ENCODE data around the gene CT45A5. TPM values are rescaled to one million over a fixed set of nuclear protein-coding genes. Genes with fewer than 3 reads are reported as not detected.
"Not testable (repeated sequence)": the region's sequence is repeated elsewhere in the genome, so short reads cannot be mapped to it uniquely, and the experiment has no call there.

The CT45A5 gene
- not detected for total RNA-seq
- polyA plus RNA-seq, result not detected
- long read RNA-seq, donor 1, result 0 reads
- long read RNA-seq, donor 2, result 0 reads
- long read RNA-seq, donor 3, result 0 reads

- DNase-seq; H3K4me1 ChIP-seq; H3K4me3 ChIP-seq; intact Hi-C loops (cut with DNase I); H3K27ac ChIP-seq; H3K9me3 ChIP-seq; ATAC-seq; H3K36me3 ChIP-seq; H3K27me3 ChIP-seq: not testable (repeated sequence)
- WGBS, 4 donors, result no CpG with 5 or more reads among the region's 16 CpGs
Measured at GRCh38 chrX:135785403-135785802, at the start of gene CT45A5. TSS of gene CT45A5 (minus strand) at chrX:135785503. CDS start at chrX:135781729, 3,774 bp downstream.

GRCh38 chrX:135819912-135820311 is 34.6 kb upstream of the CT45A5 start, which contains the start of gene CT45A2:
TSS of gene CT45A2 (minus strand) at chrX:135820012. CDS start at chrX:135816265, 3,747 bp downstream.
- H3K27me3 ChIP-seq; DNase-seq; intact Hi-C loops (cut with DNase I); H3K9me3 ChIP-seq; H3K36me3 ChIP-seq; H3K4me3 ChIP-seq; H3K4me1 ChIP-seq; H3K27ac ChIP-seq; ATAC-seq: not testable (repeated sequence)
- WGBS, 4 donors, result no CpG with 5 or more reads among the region's 17 CpGs

- ATAC-seq; intact Hi-C loops (cut with DNase I); H3K9me3 ChIP-seq; DNase-seq; H3K4me3 ChIP-seq; H3K27me3 ChIP-seq; H3K27ac ChIP-seq; H3K4me1 ChIP-seq; H3K36me3 ChIP-seq: not testable (repeated sequence)
- WGBS, 4 donors, result no CpG with 5 or more reads among the region's 16 CpGs
Measured at GRCh38 chrX:135802687-135803086, 17.4 kb upstream of the CT45A5 start, which contains the start of gene CT45A6. TSS of gene CT45A6 (minus strand) at chrX:135802787. CDS start at chrX:135798993, 3,794 bp downstream.

- H3K27me3 ChIP-seq; H3K36me3 ChIP-seq; intact Hi-C loops (cut with DNase I); H3K4me1 ChIP-seq; H3K4me3 ChIP-seq; ATAC-seq; H3K27ac ChIP-seq; DNase-seq; H3K9me3 ChIP-seq: not testable (repeated sequence)
- WGBS, 4 donors, result no CpG with 5 or more reads among the region's 17 CpGs
Measured at GRCh38 chrX:135768091-135768490, 17.2 kb downstream of the CT45A5 start, which contains the start of gene CT45A3. TSS of gene CT45A3 (minus strand) at chrX:135768191. CDS start at chrX:135764444, 3,747 bp downstream.

GRCh38 chrX:135744739-135745138 is 40.6 kb downstream of the CT45A5 start:
- H3K36me3 ChIP-seq; intact Hi-C loops (cut with DNase I); H3K27me3 ChIP-seq; H3K9me3 ChIP-seq; ATAC-seq; H3K4me3 ChIP-seq; H3K4me1 ChIP-seq; H3K27ac ChIP-seq; DNase-seq: not testable (repeated sequence)
- WGBS, 4 donors, result 85 to 98% (median 89%) methylated on average over 4 of the region's 4 CpGs

GRCh38 chrX:135741192-135741715 is 44.0 kb downstream of the CT45A5 start:
- Histone ChIP-seq H3K9me3 (no peaks in the 10 kb centered on the region), H3K4me1 (no peaks in the 10 kb centered on the region), H3K27ac (no peak overlapping the region), H3K27me3 (peaks cover 0 to 7% (median 0%) of the 10 kb centered on the region in 9 donors), H3K4me3 (no peak overlapping the region), H3K36me3 (no peaks in the 10 kb centered on the region)
- ATAC-seq, result no peak
- intact Hi-C loops (cut with DNase I), result no loop called here
- DNase-seq, result no peak
- WGBS, 4 donors, result 84 to 90% (median 86%) methylated on average over 19 to 23 of the region's 23 CpGs
- TF ChIP-seq POLR2A (IDR thresholded peaks at IDR 0.05) (no peak), CTCF (IDR thresholded peaks at IDR 0.05) (no peak)

- DNase-seq, result no peak
- Histone ChIP-seq H3K27me3 (peaks cover 0 to 7% (median 0%) of the 10 kb centered on the region in 9 donors), H3K9me3 (no peaks in the 10 kb centered on the region), H3K4me1 (no peaks in the 10 kb centered on the region), H3K36me3 (no peaks in the 10 kb centered on the region), H3K4me3 (no peak overlapping the region), H3K27ac (no peak overlapping the region)
- WGBS, 4 donors, result 54 to 74% (median 60%) methylated on average over 18 of the region's 18 CpGs
- no peak for ATAC-seq
- intact Hi-C loops (cut with DNase I), result no loop called here
- TF ChIP-seq CTCF (IDR thresholded peaks at IDR 0.05) (peak in 5 of 12 donors; percentile 10 to 29 (median 19)), POLR2A (IDR thresholded peaks at IDR 0.05) (no peak)
Measured at GRCh38 chrX:135740681-135741149, 44.6 kb downstream of the CT45A5 start.
